OCI-LY1 (cell line): ENCODE measurements around the gene HDAC10.
A peak's percentile ranks its signal among the peaks of the same experiment; 100 is the strongest.
"Not testable (repeated sequence)": the region's sequence is repeated elsewhere in the genome, so short reads cannot be mapped to it uniquely, and the experiment has no call there.

Experiments used
- H2AFZ ChIP-seq: fragments of 200-600 bp; sonication (generic), shearing (Covaris generic); 2 replicates; pipeline ENCODE4 v1.6.0; 2014; ENCODE audit warnings: antibody characterized with exemption, mild to moderate bottlenecking, low read length
- H3F3A ChIP-seq: fragments of 200-600 bp; sonication (generic), shearing (Covaris generic); 2 replicates; pipeline ENCODE4 v1.6.0; 2014; ENCODE audit warnings: mild to moderate bottlenecking, antibody characterized with exemption, low read length, moderate library complexity; ENCODE audit not compliant: insufficient read depth
- H3K27ac ChIP-seq: fragments of 200-600 bp; sonication (generic); 2 replicates; pipeline ENCODE4 v1.5.1; 2014; ENCODE audit warnings: low read length, mixed run types, mild to moderate bottlenecking, low read depth; ENCODE audit not compliant: poor library complexity, severe bottlenecking
- H3K27me3 ChIP-seq: fragments of 200-600 bp; sonication (generic); 2 replicates; pipeline ENCODE4 v1.6.0; 2014; ENCODE audit warnings: antibody characterized with exemption, mild to moderate bottlenecking, low read length, moderate library complexity; ENCODE audit not compliant: insufficient read depth
- H3K36me3 ChIP-seq: fragments of 200-600 bp; sonication (generic); 2 replicates; pipeline ENCODE4 v1.6.1; 2014; ENCODE audit warnings: mild to moderate bottlenecking, antibody characterized with exemption, low read length, moderate library complexity, mixed read lengths; ENCODE audit not compliant: insufficient read depth
- H3K4me1 ChIP-seq: fragments of 200-600 bp; sonication (generic); 2 replicates; pipeline ENCODE4 v1.5.1; 2014; ENCODE audit warnings: mild to moderate bottlenecking, low read length, moderate library complexity; ENCODE audit not compliant: insufficient read depth, severe bottlenecking
- H3K4me2 ChIP-seq: fragments of 200-600 bp; sonication (generic), shearing (Covaris generic); 2 replicates; pipeline ENCODE4 v1.6.1; 2014; ENCODE audit warnings: low read length
- H3K4me3 ChIP-seq: fragments of 200-600 bp; sonication (generic); 2 replicates; pipeline ENCODE4 v1.5.1; 2014; ENCODE audit warnings: low read length, low read depth, mild to moderate bottlenecking, mixed read lengths; ENCODE audit not compliant: poor library complexity, severe bottlenecking
- H3K79me2 ChIP-seq: fragments of 200-600 bp; shearing (Covaris generic); 2 replicates; pipeline ENCODE4 v1.6.1; 2016; ENCODE audit warnings: mixed run types, low read length, mixed read lengths; ENCODE audit not compliant: insufficient read depth
- H3K9ac ChIP-seq: fragments of 200-600 bp; sonication (generic), shearing (Covaris generic); 2 replicates; pipeline ENCODE4 v1.6.1; 2014; ENCODE audit warnings: mild to moderate bottlenecking, low read length, mixed read lengths
- H3K9me2 ChIP-seq: fragments of 200-600 bp; sonication (generic), shearing (Covaris generic); 2 replicates; pipeline ENCODE4 v1.6.1; 2014; ENCODE audit warnings: low read depth, mild to moderate bottlenecking, low read length, mixed read lengths
- H3K9me3 ChIP-seq: fragments of 200-600 bp; shearing (Covaris generic); 2 replicates; pipeline ENCODE4 v1.6.1; 2014; ENCODE audit warnings: low read length, mixed read lengths
- H4K20me1 ChIP-seq: fragments of 200-600 bp; sonication (generic), shearing (Covaris generic); 2 replicates; pipeline ENCODE4 v1.6.0; 2016; ENCODE audit warnings: mild to moderate bottlenecking, low read length; ENCODE audit not compliant: insufficient read depth
- EZH2 ChIP-seq: fragments of 200-600 bp; sonication (generic), shearing (Covaris generic); IDR thresholded peaks from 2 replicates; pipeline ENCODE4 v1.8.0; 2017; ENCODE audit warnings: borderline replicate concordance, mixed run types, mild to moderate bottlenecking, antibody characterized with exemption, low read length, moderate library complexity, mixed read lengths
- TF ChIP-seq, protein P1 (sequence below): fragments of 200-600 bp; sonication (generic), shearing (Covaris generic); IDR thresholded peaks from 2 replicates; pipeline ENCODE4 v1.5.1; 2017; ENCODE audit warnings: mild to moderate bottlenecking, antibody characterized with exemption, low read length, moderate library complexity, mixed read lengths

HDAC10 gene

DNA sequence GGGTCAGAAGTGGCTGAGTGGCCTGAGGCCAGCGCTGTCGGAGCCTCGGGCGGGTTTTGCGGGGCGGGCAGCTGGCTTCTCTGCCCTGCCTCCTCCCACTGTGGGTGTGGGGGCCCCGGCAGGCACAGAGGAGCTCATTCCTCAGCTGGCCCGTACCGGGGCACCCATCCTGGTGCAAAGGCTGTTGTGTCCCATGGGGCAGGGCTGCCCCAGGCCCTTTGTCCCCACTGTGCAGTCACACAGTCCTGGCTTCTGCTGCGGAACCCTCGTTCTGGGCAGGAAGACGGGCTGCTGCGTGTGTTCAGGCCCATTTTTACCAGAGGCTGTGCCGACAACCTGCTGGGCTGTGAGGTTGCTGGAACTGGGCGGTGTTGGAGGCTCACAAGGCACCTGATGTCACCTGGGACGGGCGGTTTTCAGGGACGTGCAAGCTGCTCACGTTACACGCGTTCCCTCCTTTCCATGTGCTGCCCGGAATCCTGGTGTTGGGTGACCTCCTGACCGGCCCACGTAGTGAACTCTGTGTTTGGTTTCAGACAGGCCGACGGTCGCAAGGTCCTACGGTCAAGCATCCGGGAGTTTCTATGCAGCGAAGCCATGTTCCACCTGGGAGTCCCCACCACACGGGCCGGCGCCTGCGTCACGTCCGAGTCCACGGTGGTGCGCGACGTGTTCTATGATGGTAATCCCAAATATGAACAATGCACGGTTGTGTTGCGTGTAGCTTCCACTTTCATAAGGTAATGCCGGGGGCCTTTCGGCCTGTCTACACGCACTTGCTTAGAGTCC, 45.1 kb downstream of the HDAC10 start:
- Histone ChIP-seq H3K27ac (peak overlapping the region; percentile 71), H3K9ac (no peak overlapping the region), H3K4me2 (no peak overlapping the region), H3K79me2 (peaks cover 25% of the 10 kb centered on the region), H2AFZ (no peak overlapping the region), H3K27me3 (no peaks in the 10 kb centered on the region), H4K20me1 (no peaks in the 10 kb centered on the region), H3K4me1 (peaks cover 44% of the 10 kb centered on the region), H3F3A (no peaks in the 10 kb centered on the region), H3K9me2 (no peaks in the 10 kb centered on the region), H3K9me3 (no peaks in the 10 kb centered on the region), H3K36me3 (peaks cover 64% of the 10 kb centered on the region), H3K4me3 (no peak overlapping the region)
- TF ChIP-seq, protein P1, sequence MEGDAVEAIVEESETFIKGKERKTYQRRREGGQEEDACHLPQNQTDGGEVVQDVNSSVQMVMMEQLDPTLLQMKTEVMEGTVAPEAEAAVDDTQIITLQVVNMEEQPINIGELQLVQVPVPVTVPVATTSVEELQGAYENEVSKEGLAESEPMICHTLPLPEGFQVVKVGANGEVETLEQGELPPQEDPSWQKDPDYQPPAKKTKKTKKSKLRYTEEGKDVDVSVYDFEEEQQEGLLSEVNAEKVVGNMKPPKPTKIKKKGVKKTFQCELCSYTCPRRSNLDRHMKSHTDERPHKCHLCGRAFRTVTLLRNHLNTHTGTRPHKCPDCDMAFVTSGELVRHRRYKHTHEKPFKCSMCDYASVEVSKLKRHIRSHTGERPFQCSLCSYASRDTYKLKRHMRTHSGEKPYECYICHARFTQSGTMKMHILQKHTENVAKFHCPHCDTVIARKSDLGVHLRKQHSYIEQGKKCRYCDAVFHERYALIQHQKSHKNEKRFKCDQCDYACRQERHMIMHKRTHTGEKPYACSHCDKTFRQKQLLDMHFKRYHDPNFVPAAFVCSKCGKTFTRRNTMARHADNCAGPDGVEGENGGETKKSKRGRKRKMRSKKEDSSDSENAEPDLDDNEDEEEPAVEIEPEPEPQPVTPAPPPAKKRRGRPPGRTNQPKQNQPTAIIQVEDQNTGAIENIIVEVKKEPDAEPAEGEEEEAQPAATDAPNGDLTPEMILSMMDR = no peak
- no peak for TF ChIP-seq EZH2

DNA sequence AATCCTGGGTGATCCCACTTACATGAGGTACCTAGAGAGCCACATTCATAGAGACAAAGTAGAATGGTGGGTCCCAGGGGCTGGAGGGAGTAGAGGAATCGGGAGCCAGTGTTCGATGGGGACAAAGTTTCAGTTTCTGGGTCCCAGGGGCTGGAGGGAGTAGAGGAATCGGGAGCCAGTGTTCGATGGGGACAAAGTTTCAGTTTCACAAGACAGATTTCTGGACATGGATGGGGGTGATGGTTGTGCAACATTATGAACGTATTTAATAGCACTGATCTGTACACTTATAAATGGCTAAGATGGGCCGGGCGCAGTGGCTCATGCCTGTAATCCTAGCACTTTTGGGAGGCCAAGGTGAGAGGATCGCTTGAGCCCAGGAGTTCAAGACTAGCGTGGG, 46.1 kb downstream of the HDAC10 start:
- H3K36me3 ChIP-seq = peaks cover 55% of the 10 kb centered on the region

DNA sequence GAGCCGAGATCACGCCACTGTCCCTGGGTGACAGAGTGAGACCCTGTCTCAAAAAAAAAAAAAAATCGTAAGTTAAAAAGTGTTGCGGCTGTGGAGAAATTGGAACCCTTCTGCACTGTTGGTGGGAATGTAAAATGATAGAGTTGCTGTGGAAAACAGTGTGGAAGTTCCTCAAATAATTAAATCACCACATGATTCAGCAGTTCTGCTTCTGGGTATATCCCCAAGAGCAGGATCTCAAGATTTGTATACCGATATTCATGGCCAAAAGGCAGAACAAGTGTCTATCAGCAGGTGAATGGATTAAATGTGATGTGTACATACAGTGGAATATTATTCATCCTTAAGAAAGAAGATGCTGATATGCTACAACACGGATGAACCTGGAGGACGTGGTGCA, 46.5 kb downstream of the HDAC10 start:
- Histone ChIP-seq H3K4me2 (peak overlapping the region; percentile 40), H4K20me1 (no peaks in the 10 kb centered on the region), H3K27ac (peak overlapping the region; percentile 33), H3K9ac (peak overlapping the region; percentile 7; the same call in 1 of the 2 replicates), H3K4me1 (peaks cover 51% of the 10 kb centered on the region), H3K9me2 (no peaks in the 10 kb centered on the region), H3K27me3 (no peaks in the 10 kb centered on the region), H3F3A (0 out of 2 replicates have a peak, but pooled peaks cover under 1% of the 10 kb centered on the region), H3K9me3 (no peaks in the 10 kb centered on the region), H3K4me3 (no peak overlapping the region), H2AFZ (no peak overlapping the region), H3K79me2 (peaks cover 25% of the 10 kb centered on the region), H3K36me3 (peaks cover 55% of the 10 kb centered on the region)
- TF ChIP-seq EZH2 = no peak
- TF ChIP-seq, protein P1 = no peak

More for the DNA sequence above, 46.1 kb downstream of the HDAC10 start:
- not testable (repeated sequence) for H3K9me2 ChIP-seq, H2AFZ ChIP-seq, H4K20me1 ChIP-seq, H3K9me3 ChIP-seq, H3K4me3 ChIP-seq, H3K27me3 ChIP-seq, H3F3A ChIP-seq
- peaks cover 47% of the 10 kb centered on the region for H3K4me1 ChIP-seq
- H3K9ac ChIP-seq = peak overlapping the region; percentile 7; the same call in 1 of the 2 replicates
- peaks cover 25% of the 10 kb centered on the region for H3K79me2 ChIP-seq
- peak overlapping the region; percentile 33 for H3K27ac ChIP-seq
- peak overlapping the region; percentile 40 for H3K4me2 ChIP-seq
